A172 (cell line): ENCODE data around the gene FANCC. TPM values are rescaled to one million over a fixed set of nuclear protein-coding genes. Genes with fewer than 3 reads are reported as not detected.

Source experiments
- DNase-seq: peaks from one replicate; pipeline ENCODE4 v3.0.0-alpha.2; 2015; ENCODE audit warnings: low spot score
- total RNA-seq: library from RNA; depleted of rRNA; stranded (reverse); fragments of >200 nt; shearing (Covaris generic); gene quantifications from 2 replicates; pipeline ENCODE4 v1.2.3, GENCODE V29; 2014

FANCC gene
- total RNA-seq, 1 experiment from 2014 or later: 18.2 TPM

DNA sequence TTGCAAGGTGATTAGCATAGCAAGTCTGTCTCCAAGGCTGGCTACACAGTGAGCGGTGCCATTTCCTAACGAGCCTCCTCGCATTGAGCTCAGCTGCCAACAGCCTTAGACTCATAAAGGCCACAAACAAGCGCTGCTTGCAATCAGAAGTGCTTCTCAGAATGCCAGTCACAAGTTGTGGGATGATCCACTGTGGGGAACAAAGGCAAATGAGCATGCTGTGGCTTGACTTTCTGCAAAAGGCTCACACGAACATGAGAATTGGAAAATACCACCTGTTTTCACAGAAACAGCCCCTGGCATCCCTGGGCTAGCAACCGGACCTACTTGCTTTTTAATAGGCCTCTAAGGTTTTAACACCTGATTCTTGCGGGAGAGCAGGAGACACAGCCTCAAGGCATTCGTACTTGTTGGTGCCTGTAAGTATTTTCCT, 215.5 kb downstream of the FANCC start:
- DNase-seq: no peak

GRCh38 chr9:95101326-95101725, 216.2 kb downstream of the FANCC start:
- DNase-seq: no peak

DNA sequence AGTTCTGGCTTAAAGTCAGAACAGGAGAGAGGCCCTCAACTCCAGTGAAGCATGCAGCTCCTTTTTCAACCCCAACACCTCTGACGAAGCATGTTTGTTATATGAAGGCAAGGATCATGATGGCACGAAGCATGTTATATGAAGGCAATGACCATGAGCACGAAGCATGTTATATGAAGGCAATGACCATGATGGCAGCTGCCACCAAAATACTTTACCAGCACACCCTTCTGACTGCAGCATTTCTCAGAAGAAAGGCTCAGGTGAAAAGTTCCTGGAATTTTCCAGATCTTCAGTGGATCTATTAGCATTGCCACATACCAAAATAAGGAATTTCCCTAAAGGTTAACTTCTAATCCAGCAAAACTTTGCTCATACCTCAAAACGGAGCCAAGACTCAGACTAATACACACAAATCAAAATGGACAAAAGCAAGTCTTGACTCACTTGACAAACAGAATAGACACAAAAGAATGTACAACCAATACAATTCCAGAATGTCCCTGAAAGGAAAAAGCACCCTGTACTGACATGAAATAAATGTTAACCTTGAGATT, 217.4 kb downstream of the FANCC start:
- peak; percentile 46 for DNase-seq

- DNase-seq: no peak
Observed at GRCh38 chr9:95099321-95100070, 218.0 kb downstream of the FANCC start.

DNA sequence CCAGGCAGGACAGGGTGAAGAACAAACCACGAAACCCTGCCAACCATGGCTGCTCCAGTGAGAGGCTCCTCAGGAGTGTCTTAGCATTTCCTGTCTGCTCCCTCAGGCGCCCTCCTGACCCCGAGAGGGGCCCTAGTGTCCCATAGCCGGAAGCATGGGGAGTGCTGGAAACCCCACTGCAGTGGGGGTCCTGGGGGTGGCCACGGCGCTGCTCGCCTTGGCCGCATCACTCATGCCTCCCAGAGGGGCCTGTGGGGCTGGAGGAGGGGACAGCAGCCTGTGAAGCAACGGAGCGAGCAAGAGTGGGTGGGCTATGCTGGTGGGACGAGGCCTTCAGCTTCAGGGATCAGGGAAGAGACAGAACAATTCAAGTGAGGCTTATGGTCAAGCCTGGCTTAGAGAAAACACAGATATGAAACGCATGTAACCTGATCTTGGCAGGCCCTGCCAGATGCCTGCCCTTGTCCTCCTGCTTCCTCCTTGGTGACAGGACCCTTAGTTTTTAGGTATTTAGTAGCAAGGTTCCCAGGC, 219.1 kb downstream of the FANCC start:
- DNase-seq: no peak

GRCh38 chr9:95097279-95097678, 220.2 kb downstream of the FANCC start:
- no peak for DNase-seq

- no peak for DNase-seq
Observed at GRCh38 chr9:95096807-95097206, 220.7 kb downstream of the FANCC start.

GRCh38 chr9:95096381-95096780, 221.1 kb downstream of the FANCC start:
- DNase-seq: no peak

DNA sequence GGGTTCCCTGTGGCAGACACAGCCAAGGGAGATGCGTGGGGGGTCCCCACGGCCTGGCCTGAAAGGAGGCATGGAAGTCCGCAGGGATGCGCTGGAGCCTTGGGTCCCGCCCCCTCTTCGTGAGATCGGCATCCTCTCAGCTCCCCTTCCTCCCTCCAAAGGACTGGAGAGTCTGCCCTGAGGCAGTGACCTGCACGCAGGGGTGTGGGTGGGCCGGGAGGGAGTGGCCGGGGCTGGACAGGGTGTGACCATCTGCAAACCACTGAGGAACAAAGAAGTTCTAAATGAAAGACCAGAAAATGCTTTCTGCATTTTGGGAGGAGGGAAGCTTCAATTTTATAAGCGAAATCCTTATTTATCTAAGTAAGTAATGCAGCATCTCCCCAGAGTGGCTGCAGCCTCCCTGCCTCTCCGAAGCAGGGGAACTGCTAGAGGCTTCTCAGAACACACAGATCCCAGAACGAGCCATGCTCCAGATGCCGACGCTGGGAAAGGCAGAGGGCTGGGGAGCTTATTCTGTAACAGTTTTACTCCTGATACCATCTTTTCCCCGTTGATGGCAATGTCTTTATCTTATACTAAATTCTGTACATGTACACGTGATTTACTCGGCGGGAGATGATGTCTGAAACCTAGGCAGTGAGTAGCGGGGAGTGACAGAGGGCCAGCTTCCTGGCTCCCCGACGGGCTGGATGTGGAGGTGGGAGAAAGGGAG, 221.7 kb downstream of the FANCC start:
- DNase-seq: no peak

- no peak for DNase-seq
Observed at GRCh38 chr9:95094002-95094401, 223.5 kb downstream of the FANCC start.

DNA sequence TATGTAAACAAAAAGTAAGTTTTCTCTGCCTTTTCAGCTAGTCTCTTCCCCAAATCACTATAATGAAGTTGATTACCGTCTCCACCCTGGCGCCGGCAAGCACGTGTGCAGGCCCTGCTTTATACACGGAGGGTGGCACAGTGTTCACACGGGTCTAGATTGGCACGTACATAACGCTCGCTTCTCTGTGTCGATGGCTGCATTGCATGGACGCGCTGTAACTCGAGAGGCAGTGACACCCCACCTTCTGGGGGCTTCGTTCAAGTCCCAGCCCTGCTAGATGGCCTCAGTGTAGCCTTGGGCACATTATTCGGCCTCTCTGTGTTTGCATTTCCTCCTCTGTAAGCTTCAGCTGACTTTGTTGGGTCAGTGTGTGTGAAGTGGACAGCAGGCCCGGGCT, 223.9 kb downstream of the FANCC start:
- no peak for DNase-seq

DNA sequence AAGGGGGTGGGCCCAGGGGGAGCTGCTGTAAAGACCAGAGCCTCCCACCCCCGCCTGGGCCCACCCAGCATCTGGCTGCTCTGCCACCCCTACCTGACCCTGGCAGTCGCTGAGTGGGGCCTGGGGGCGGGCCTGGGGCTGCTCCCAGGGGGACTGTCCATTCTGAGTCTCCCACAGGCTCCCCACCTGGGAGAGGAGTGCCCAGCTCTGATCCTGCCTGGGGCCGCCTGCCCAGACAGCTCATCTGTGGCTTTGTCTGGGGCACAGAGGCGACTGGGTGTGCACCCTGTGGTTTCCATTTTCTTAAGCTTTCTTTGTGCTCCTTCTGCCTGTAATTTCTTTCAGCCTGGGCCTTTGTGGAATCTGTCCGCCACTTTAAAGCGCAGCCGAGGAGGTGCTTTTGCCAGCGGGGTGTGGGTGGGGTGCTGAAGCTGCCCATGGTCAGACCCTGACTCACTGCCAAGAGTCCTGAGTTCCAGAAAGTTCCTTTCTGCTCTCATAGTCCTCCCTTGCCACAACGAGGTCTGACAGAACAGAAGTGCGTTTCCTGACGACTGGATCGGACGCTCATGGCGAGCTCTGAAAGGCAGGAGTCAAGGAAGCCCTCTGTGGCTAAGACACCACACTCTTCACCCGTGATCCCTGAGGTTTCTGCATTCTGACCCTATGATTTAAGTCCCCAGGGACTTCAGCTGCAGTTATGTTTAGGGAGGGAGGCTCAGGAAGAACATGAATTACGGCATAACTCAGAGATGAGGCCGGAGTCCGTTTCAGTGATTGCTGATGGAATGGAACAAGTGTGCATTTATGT, 225.0 kb downstream of the FANCC start:
- DNase-seq: peak; percentile 97

DNA sequence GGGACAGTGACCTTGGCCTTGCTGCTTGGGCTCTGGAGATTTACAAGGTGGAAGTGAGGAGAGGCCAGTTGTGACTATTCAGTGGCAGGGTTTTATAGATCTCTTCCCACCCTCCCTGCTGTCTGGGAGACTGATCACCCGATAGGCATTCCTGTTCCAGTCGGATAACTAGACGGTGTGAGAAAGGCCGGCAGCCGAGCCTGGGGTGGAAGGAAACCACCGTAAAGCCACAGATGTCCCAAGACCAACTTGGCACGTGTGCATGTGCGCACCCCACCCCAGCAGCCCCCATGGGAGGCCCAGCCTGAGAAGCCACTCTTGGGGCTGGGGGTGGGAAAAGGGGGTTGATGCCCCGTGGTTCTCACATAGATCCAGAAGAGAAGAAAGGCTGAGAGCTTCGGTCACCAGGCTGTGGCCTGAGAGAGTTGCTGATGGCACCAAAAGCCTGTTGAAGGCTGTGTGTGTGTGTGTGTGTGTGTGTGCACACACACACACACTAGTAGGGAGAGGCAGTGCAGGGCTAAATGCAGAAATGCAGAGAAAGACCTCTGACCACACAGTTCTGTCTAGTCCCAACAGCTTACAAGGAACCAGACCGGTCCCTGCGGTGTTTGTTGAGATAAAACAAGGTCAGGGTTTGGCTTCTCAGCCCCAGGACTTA, 225.8 kb downstream of the FANCC start:
- DNase-seq: peak; percentile 89

GRCh38 chr9:95090871-95091577, 226.5 kb downstream of the FANCC start:
- no peak for DNase-seq

DNA sequence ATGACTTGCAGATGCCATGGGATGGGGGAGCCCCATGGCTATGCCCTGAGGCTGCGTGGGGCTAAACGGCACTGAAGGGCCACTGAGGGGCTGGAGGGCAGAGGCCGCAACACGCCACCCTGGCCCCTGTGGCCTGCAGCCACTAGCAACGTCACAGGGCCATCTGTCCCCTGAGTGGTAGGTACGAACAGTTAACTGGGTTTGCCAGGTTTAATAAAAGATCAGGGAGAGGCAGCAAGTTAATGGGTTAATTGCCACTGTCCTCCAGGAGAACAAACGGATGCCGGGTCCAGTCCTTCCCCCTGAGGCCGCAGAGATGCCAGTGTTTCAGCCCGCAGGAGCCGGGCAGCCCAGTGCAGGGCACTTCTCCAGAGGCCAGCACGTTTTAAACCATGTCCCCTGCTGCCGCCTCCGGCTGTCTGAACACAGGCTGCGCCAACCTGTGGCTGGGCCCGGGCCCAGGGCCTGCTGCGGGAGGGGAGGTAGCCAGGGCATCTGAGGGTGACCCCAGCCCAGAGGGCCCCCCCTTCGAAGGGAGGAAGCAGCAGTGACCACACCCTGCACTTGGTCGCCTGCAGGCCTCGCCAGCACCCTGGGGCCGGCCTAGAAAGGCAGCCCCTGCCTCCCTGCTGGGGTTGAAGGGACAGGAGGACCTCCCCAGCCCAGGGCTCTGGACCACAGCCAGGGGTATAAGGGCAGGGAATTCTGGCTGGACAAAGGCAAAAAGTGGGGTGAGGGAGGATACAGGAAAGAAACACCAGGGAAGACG, 227.3 kb downstream of the FANCC start:
- DNase-seq: peak; percentile 79

DNA sequence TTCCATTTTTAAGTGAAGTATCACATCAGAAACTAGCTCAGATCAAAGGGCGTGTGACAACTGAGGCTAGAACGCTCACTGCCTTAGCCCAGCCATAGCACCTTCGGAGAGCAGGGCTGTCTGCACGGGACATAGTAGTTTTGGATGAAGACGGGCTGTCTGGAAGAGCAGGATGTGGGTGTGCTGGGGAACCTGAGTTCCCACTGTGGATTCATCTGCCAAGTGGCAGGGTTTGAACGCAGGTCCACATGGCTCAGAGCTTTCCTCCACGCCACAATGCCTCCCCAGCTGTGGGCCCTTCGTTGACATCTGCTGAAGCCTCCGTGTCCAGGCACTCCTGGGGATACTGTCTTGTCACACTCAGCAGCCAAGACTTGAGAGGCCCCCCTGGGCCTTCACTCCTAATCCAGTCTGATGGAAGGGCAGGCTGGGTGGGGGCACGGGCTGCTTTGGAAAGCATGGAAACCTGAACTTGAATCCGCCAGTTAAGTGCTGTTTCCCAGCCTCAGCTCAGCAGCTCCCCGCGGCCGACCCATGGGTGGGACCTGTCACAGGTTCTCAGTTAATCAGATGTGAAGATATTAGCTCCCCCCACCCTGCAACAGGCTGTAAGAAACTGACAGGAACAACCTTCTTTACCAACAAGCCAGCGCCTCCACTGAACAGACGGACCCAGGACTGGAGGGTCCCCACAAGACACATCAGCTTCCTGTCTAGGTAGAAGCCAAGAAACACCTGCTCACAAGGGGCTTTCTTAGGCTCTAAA, 228.1 kb downstream of the FANCC start:
- DNase-seq: peak; percentile 49

DNA sequence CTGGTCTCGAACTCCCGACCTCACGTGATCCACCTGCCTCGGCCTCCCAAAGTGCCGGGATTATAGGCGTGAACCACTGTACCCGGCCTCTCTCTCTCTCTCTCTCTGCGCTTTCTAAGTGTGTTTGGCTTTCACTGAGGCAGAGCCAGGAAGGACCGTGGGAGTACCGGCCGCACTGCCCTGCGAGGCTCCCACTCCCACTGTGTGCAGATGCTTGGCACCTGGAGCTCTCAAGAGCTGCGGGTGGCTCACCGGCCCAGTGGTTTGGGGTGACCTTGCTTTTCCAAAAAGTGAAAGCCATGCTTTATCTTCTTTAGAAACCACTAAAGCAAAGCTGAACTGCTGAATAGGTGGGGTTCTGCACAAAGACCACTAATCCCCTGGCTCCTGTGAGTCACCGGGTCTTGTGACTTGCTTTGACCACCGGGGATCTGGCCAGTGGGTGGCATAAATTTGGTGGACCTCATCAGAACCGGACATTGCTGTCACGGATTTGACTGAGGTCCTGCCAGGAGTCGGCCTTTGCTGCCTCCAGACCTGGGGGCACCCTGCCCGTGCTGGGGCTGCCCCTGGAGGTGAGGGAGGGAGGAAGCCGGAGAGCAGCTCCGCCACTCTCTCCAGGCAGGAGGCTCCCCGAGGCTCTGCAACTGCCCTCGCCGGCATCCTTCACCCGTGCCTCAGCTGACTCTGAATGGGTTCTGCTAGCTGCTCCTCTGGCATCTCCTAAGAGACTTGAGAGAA, 228.9 kb downstream of the FANCC start:
- peak; percentile 92 for DNase-seq

DNA sequence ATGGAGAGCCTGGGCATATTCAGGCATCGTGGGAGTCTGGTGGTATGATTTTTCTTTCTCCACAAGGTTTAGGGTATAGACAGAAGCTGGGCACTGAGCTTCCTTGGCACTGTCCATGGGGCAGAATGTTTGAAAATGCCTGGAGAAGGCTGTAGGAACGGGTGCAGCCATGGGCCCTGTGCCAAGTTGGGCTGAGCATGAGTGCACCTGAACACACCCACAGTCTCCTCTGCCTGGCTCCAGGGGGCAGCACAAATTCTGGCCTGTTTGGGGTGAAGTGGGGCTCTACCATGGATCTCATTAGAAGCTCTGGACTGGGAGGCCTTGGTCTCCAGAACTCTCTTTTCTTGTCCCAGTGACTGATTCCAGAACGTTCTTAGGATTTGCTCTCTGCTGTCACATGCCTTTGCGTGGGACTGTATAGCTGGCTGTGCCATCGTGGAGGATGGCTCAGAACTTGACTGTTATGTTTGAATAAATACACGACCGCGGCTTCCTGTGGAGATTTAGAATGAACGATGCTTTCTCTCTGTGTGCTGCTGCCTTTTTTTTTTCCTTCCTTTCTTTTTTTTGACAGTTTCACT, 229.8 kb downstream of the FANCC start:
- DNase-seq: peak; percentile 69
